IPS DF 6.9 (cell line): ENCODE measurements around the gene PNPLA5.

Experiments
- DNase-seq: peaks from one replicate; pipeline ENCODE4 v3.0.0-alpha.2; 2013; ENCODE audit warnings: low read depth, low spot score
- H3K27ac ChIP-seq: one replicate; pipeline ENCODE4 v1.5.1; 2013; ENCODE audit warnings: low read length, control low read depth
- H3K27me3 ChIP-seq: 2 replicates; pipeline ENCODE4 v1.6.1; 2013; ENCODE audit warnings: mild to moderate bottlenecking, low read length; ENCODE audit not compliant: control insufficient read depth, insufficient read depth
- H3K36me3 ChIP-seq: 2 replicates; pipeline ENCODE4 v1.6.1; 2013; ENCODE audit warnings: low read length; ENCODE audit not compliant: control insufficient read depth, insufficient read depth
- H3K4me1 ChIP-seq: 2 replicates; pipeline ENCODE4 v1.6.1; 2013; ENCODE audit warnings: low read length; ENCODE audit not compliant: control insufficient read depth, insufficient read depth
- H3K4me3 ChIP-seq: 2 replicates; pipeline ENCODE4 v1.5.1; 2013; ENCODE audit warnings: mild to moderate bottlenecking, low read length
- H3K9me3 ChIP-seq: 2 replicates; pipeline ENCODE4 v1.6.1; 2013; ENCODE audit warnings: low read length, inconsistent platforms; ENCODE audit not compliant: control insufficient read depth, insufficient read depth
- WGBS: extraction: QIAGEN DNeasy Blood & Tissue Kit; methylation state at CpG from one replicate; pipeline ENCODE4 v1.1.7; 2013; ENCODE audit warnings: mixed read lengths, missing lambda C conversion rate; ENCODE audit not compliant: insufficient read length, insufficient coverage; 5-methylcytosine and 5-hydroxymethylcytosine counted together

PNPLA5 gene

DNA sequence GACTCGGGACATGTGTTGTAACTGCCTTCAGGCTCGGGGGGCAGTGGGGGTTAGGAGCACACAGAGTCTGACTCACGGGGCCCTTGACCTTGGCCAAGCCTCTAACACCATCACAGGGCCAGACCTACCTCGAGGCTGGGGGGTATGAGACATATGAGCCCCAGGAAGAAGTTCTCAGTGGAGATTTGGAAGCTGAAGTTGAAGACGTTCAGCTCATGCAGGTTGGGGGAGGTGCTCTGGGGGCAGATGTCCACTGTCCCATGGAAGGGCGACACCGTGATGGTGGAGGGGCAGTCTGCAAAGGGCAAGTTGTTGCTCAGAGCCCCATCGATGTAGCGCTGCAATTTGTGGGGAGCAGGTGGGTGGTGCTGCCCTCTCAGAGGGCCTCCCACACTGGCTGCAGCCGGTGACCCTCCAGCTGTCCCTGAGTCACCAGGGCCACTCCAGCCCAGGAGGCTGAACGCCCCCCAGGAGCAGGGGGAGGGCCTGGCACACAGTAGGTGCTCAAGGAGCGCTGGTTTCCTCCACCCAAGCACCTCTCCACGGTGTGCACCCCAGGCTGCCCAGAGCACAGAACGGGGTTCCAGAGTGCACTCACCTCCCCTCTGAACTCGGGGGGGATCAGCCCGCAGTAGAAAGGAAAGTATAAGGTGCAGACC lies 2.5 kb downstream of the PNPLA5 start:
- no CpG with 5 or more reads among the region's 16 CpGs for WGBS
- no peak overlapping the region for H3K4me3 ChIP-seq
- H3K27me3 ChIP-seq = no peaks in the 10 kb centered on the region
- no peak for DNase-seq
- H3K36me3 ChIP-seq = no peaks in the 10 kb centered on the region
- H3K4me1 ChIP-seq = peaks cover 5% of the 10 kb centered on the region; the same call in 1 of the 2 replicates
- no peak overlapping the region for H3K27ac ChIP-seq
- no peaks in the 10 kb centered on the region for H3K9me3 ChIP-seq

DNA sequence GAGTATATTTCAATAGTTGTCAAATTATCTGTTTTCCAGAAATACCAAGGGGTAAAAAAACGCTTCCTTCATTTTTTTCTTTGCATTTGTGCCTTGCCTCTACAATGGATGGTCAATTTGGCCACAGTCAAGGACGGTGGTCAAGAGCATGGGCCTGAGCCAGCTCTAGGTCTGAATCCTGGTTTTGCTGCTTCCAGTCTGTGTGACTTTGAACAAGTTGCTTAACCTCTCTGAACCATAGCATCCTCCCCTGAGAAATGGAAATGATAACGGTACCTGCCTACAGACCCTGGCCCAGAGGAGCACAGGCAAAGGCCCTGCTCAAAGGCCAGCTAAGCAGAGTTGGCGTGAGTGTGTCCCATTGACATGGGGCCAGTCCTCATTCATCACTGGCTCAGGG lies 3.1 kb downstream of the PNPLA5 start:
- no peak for DNase-seq
- no CpG with 5 or more reads among the region's 4 CpGs for WGBS
- no peak overlapping the region for H3K4me3 ChIP-seq

DNA sequence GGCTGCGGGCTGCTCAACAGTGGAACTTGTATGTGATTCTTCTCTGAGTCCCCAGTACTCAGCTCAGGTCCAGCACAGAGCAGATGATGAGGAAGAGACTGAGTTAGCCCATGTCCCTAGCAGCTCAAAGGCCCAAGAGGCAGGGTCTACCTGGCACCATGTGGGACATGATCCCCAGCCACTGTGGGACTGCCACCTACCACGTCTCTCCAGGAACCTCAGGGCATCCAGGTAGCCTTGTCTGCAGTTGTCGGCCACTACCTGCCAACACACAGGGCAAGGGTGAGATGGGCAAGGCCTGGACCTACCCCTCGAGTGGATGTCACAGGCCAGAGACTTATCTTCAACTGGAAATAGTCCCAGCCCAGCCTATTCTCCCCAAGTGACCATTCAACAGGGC lies 4.4 kb downstream of the PNPLA5 start:
- no peaks in the 10 kb centered on the region for H3K27me3 ChIP-seq
- peaks cover 5% of the 10 kb centered on the region; the same call in 1 of the 2 replicates for H3K4me1 ChIP-seq
- DNase-seq = no peak
- H3K27ac ChIP-seq = no peak overlapping the region
- WGBS = no CpG with 5 or more reads among the region's 4 CpGs
- no peak overlapping the region for H3K4me3 ChIP-seq
- no peaks in the 10 kb centered on the region for H3K9me3 ChIP-seq
- H3K36me3 ChIP-seq = no peaks in the 10 kb centered on the region

More for the DNA sequence above, 3.1 kb downstream of the PNPLA5 start:
- Histone ChIP-seq H3K4me1 (peaks cover 5% of the 10 kb centered on the region; the same call in 1 of the 2 replicates), H3K27me3 (no peaks in the 10 kb centered on the region), H3K9me3 (no peaks in the 10 kb centered on the region), H3K27ac (no peak overlapping the region), H3K36me3 (no peaks in the 10 kb centered on the region)

DNA sequence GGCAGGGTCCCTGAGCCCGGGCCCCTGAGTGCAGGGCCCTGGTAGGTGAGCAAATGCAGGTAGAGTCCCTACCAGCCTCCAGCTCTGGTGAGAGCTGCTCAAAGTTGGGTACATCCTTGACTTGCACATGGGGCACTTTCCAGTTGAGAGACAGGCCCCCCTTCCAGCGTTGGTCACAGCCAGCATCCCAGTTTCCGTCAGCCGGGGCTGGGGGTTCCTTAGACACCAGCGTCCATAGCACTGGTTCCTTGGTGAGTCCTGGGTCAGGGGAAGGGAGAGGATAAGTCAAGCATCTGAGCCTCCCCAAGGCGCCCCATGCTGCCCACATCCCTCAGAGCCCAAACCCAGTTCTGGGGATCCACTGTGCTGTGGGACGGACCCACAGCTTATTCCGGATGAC lies 5.6 kb downstream of the PNPLA5 start:
- peaks cover 5% of the 10 kb centered on the region; the same call in 1 of the 2 replicates for H3K4me1 ChIP-seq
- H3K36me3 ChIP-seq = no peaks in the 10 kb centered on the region; the same call in 1 of the 2 replicates
- WGBS = no CpG with 5 or more reads among the region's 8 CpGs
- DNase-seq = no peak
- H3K27me3 ChIP-seq = no peaks in the 10 kb centered on the region
- no peak overlapping the region for H3K4me3 ChIP-seq
- no peaks in the 10 kb centered on the region for H3K9me3 ChIP-seq
- no peak overlapping the region for H3K27ac ChIP-seq

DNA sequence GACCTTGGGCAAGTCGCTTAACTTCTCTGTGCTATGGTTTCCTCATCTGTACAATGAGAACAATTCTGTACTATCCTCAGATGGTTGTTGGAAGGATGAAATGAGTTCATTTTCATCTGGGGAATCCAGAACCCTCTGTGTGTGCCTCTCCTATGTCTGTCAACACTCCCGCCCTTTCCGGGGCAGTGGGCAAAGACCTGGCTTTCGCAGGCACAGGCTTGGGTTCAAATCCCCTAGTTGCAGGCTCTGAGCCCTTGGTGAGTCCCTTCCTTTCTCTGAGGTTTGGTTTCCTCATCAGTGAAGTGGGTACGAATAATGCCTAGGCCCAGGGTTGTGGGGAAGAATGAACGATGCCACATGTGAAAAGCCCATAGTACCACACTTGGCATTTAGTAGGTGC lies 6.0 kb downstream of the PNPLA5 start:
- Histone ChIP-seq H3K4me3 (no peak overlapping the region), H3K27me3 (no peaks in the 10 kb centered on the region), H3K36me3 (no peaks in the 10 kb centered on the region; the same call in 1 of the 2 replicates), H3K27ac (no peak overlapping the region), H3K4me1 (peaks cover 3% of the 10 kb centered on the region; the same call in 1 of the 2 replicates), H3K9me3 (no peaks in the 10 kb centered on the region)
- WGBS = no CpG with 5 or more reads among the region's 6 CpGs
- no peak for DNase-seq

DNA sequence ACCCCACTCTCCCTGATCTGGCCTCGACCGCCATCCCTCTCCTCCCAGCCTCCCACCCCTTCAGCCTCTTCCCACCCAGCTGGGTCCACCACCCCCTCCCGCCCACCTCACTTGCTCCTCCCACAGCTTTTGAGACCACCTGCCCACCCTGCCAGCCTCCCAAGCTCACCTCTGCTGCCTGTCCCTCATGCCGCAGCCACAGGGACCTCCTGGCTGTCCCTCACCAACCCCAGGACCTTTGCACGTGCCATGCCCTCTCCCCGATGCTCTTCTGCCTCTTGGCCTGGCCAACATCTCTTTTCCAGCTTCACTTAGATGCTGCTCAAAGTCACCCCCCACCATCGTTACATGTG lies 6.5 kb downstream of the PNPLA5 start:
- no peaks in the 10 kb centered on the region for H3K4me1 ChIP-seq
- H3K27ac ChIP-seq = no peak overlapping the region
- no peaks in the 10 kb centered on the region; the same call in 1 of the 2 replicates for H3K36me3 ChIP-seq
- no peaks in the 10 kb centered on the region for H3K27me3 ChIP-seq
- no peak overlapping the region for H3K4me3 ChIP-seq
- H3K9me3 ChIP-seq = no peaks in the 10 kb centered on the region
- DNase-seq = no peak
- no CpG with 5 or more reads among the region's 7 CpGs for WGBS

DNA sequence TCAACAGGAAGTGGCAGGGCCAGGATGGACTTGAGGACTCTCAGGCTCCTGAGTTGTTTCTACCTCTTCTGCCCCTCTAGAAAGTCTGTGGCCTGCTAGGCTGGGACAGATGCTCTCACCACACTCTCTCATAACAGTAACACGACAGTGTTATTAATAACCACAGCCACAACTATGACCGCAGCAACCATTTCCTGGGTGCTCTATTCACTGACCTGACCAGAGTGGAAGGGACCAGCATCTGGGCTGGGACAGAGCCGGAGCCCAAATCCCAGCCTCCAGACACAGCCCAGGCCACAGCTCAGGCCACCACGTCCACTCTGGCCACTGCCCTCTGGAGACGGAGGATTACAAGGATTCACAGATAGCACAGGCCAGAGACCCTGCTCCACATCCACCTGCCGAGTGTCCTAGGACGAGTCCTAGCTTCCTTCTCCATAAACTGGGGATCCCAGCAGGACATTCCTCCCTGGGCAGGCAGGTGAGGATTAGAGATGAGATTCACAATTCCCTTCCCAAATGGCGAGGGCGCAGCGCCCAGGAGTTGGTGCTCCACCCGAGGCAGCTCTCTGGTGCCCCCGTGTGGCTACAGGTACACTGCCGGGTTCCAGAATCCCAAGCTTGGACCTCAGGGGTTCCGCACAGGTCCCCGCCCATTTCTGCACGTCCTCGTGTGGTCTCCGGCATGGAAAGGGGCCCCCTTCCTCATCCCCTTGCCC lies 7.1 kb downstream of the PNPLA5 start:
- DNase-seq = peak; percentile 58
- no peak overlapping the region for H3K4me3 ChIP-seq

DNA sequence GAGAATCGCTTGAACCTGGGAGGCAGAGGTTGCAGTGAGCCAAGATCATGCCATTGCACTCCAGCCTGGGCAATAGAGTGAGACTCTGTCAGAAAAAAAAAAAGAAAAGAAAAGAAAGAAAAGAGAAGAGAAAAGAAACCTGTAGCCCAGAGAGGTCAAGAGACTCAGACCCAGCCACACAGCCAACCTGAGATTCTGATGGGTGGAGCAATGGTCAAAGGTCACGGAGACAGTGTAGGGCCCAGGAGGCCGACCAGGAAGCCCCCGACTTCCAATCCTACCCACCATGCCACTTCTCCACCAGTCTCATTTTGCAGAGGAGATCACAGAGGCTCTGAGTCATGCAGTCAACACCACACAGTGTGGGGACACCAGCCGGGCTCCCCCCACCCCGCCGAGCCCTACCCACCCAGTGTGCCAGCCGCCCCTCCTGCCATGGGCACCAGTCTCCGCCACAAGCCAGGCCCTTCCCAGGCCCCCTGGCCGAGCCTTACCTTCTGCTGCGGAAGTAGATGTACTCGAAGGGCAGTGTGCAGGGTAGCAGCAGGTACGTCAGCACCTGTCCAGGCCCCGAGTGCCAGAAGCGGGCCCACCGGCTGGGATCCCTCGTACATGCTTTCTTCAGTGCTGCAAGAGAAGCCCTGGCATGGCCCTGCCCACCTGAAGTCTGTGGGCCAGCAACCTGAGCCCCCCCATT lies 7.9 kb downstream of the PNPLA5 start:
- no peaks in the 10 kb centered on the region for H3K4me1 ChIP-seq
- no peak overlapping the region for H3K4me3 ChIP-seq
- DNase-seq = no peak
- H3K9me3 ChIP-seq = no peaks in the 10 kb centered on the region
- no peaks in the 10 kb centered on the region for H3K27me3 ChIP-seq
- H3K36me3 ChIP-seq = no peaks in the 10 kb centered on the region; the same call in 1 of the 2 replicates
- H3K27ac ChIP-seq = no peak overlapping the region
- WGBS = no CpG with 5 or more reads among the region's 17 CpGs

More for the DNA sequence above, 7.1 kb downstream of the PNPLA5 start:
- no CpG with 5 or more reads among the region's 18 CpGs for WGBS
- Histone ChIP-seq H3K36me3 (no peaks in the 10 kb centered on the region; the same call in 1 of the 2 replicates), H3K4me1 (no peaks in the 10 kb centered on the region), H3K27me3 (no peaks in the 10 kb centered on the region), H3K27ac (no peak overlapping the region), H3K9me3 (no peaks in the 10 kb centered on the region)

DNA sequence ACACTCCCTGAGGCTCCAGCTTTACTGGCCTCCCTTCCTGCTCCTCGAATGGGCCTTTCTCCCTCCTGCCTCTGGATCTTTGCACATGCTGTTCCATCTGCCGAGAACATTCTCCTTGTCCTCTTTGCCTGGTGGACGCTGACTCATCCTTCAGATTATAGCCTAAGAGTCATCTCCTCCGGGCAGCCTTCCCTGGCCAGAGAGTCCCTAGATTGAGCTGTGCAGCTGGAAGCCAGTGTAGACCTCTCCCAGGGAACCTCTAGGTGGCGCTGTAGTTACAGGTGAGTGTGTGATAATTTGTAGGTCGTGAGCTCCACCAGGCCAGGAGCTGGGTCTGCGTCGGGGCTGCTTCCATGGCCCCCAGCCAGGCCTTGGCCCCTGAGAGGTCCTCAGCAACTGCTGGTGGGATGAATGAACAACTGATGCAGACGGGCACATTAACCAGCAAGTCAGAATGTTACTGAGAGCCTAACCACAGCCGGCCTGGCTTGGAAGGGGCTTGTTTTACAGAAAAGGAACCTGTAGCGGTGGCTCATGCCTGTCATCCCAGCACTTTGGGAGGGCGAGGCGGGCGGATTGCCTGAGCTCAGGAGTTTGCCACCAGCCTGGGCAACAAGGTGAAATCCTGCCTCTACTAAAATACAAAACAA lies 8.7 kb downstream of the PNPLA5 start:
- Histone ChIP-seq H3K27me3 (no peaks in the 10 kb centered on the region), H3K36me3 (no peaks in the 10 kb centered on the region; the same call in 1 of the 2 replicates), H3K9me3 (no peaks in the 10 kb centered on the region), H3K4me3 (no peak overlapping the region), H3K4me1 (no peaks in the 10 kb centered on the region), H3K27ac (no peak overlapping the region)
- no CpG with 5 or more reads among the region's 14 CpGs for WGBS
- peak; percentile 68 for DNase-seq

DNA sequence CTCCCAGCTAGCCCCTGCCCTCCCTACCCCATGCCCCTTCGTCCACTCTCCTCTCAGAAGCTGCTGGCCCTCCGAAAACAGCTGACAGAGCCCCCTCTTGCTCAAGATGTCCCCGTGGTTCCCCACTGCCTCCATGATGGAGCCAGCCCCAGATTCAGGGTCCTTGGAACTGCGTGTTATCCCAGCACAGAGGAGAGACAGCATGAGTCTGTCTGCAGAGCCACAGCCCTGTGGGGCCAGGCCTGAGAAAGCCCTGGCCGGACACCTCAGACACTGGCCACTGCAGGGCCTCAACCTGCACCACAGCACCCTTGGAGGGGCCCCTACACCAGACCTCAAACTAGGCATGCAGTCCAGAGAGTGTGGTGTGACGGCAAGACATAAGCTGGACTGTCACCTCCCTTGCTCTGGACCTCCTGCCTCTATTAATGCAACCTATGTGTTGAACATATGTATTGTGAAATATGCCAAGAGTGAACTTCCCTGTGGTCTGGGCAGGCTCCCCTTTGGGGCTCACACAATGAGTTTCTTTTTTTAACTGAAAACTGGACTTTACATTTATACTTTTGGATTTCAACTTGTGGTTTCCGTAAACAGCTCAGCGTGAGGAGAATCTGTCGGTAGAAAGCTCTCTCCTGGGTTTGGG lies 9.6 kb downstream of the PNPLA5 start:
- H3K9me3 ChIP-seq = no peaks in the 10 kb centered on the region
- no peaks in the 10 kb centered on the region for H3K27me3 ChIP-seq
- no peak for DNase-seq
- no peaks in the 10 kb centered on the region; the same call in none of the 2 replicates for H3K36me3 ChIP-seq
- no peaks in the 10 kb centered on the region for H3K4me1 ChIP-seq
- H3K27ac ChIP-seq = no peak overlapping the region
- H3K4me3 ChIP-seq = no peak overlapping the region
- WGBS = no CpG with 5 or more reads among the region's 9 CpGs
